HCT116 (cell line): Measurements from ENCODE around the gene H2AZ1. TPM values are rescaled to one million over a fixed set of nuclear protein-coding genes. Genes with fewer than 3 reads are reported as not detected.

ENCODE experiments used
- ATAC-seq: fragments of 200-7000 bp; cut with Tn5 transposase; 2 replicates; pipeline ENCODE4 v1.9.1; 2020; ENCODE audit warnings: mild to moderate bottlenecking, moderate library complexity
- BruUV-seq: library from RNA; stranded (reverse); fragments of 400-500 nt; replicated peaks from 2 replicates; lab custom pipeline; 2021; lab: Mats Ljungman, UMichigan
- CTCF ChIA-PET: fragments of 300-600 bp; sonication (Branson Sonifier 250); formaldehyde crosslinking; loops from one replicate; lab custom pipeline; 2021; ENCODE audit warnings: antibody characterized with exemption; lab: Charles Lee
- POLR2A ChIA-PET: fragments of 300-600, 350-600 bp; sonication (Branson Sonifier 250); formaldehyde crosslinking; loops from one replicate; lab custom pipeline; 2021; ENCODE audit warnings: antibody characterized with exemption; lab: Charles Lee
- RAD21 ChIA-PET, 2 experiments: fragments of 300-600 bp; sonication (Branson Sonifier 250); formaldehyde crosslinking; loops; one replicate each; lab custom pipeline; 2023; ENCODE audit warnings: low total read pairs in 2 of 2; ENCODE audit not compliant: uncharacterized antibody in 2 of 2, unreplicated experiment in 2 of 2, low non-redundant PET in 1 of 2; lab: Charles Lee
- DNase-seq: peaks from one replicate; pipeline ENCODE4 v3.0.0-alpha.2; 2010; ENCODE audit warnings: low read depth, low spot score
- H2AFZ ChIP-seq: fragments of 200-600 bp; shearing (Covaris generic), sonication (generic); 2 replicates; pipeline ENCODE4 v1.6.1; 2017; ENCODE audit warnings: low read depth, mixed run types, mixed read lengths, antibody characterized with exemption, low read length; ENCODE audit not compliant: poor library complexity, severe bottlenecking
- H3K27ac ChIP-seq: 2 replicates; pipeline ENCODE4 v1.5.1; 2012; ENCODE audit warnings: low read depth, low read length
- H3K27me3 ChIP-seq: fragments of 200-600 bp; sonication (generic); 2 replicates; pipeline ENCODE4 v1.6.1; 2016; ENCODE audit warnings: mixed run types, low read length, mixed read lengths; ENCODE audit not compliant: insufficient read depth
- H3K36me3 ChIP-seq, 2 experiments: fragments of 200-500 bp in 1 of 2; fragments of 200-600 bp in 1 of 2; sonication (Bioruptor generic) in 1 of 2; sonication (generic) in 1 of 2; 2 replicates each; pipeline versions ENCODE4 v1.5.1 to v1.6.1; 2014 to 2016; ENCODE audit warnings: low read length in 2 of 2, inconsistent platforms in 1 of 2, mixed read lengths in 1 of 2, mixed run types in 1 of 2; ENCODE audit not compliant: insufficient read depth in 2 of 2, control insufficient read depth in 1 of 2
- H3K4me1 ChIP-seq, 2 experiments: fragments of 200-600 bp in 1 of 2; sonication (generic) in 1 of 2; 2 replicates each; pipeline versions ENCODE4 v1.5.1 to v1.6.1; 2012 to 2017; ENCODE audit warnings: low read length in 2 of 2, inconsistent platforms in 1 of 2, mild to moderate bottlenecking in 1 of 2, mixed read lengths in 1 of 2, mixed run types in 1 of 2, moderate library complexity in 1 of 2; ENCODE audit not compliant: insufficient read depth in 2 of 2, control insufficient read depth in 1 of 2
- H3K4me2 ChIP-seq: fragments of 200-600 bp; sonication (generic); 2 replicates; pipeline ENCODE4 v1.6.1; 2017; ENCODE audit warnings: mixed run types, low read length, mixed read lengths
- H3K4me3 ChIP-seq, 2 experiments: fragments of 200-600 bp in 1 of 2; sonication (generic) in 1 of 2; replicated peaks in 1 of 2; 2 replicates each; pipeline ENCODE4 v1.5.1; 2011 to 2016; ENCODE audit warnings: low read length in 2 of 2, control low read depth in 1 of 2, low read depth in 1 of 2, mild to moderate bottlenecking in 1 of 2, mixed read lengths in 1 of 2, mixed run types in 1 of 2
- H3K79me2 ChIP-seq: fragments of 200-600 bp; sonication (generic); 2 replicates; pipeline ENCODE4 v1.6.1; 2017; ENCODE audit warnings: mild to moderate bottlenecking, mixed run types, low read length, moderate library complexity, mixed read lengths; ENCODE audit not compliant: insufficient read depth
- H3K9ac ChIP-seq: fragments of 200-600 bp; sonication (generic); 2 replicates; pipeline ENCODE4 v1.6.1; 2016; ENCODE audit warnings: low read length, mixed read lengths
- H3K9me2 ChIP-seq: fragments of 200-600 bp; sonication (generic), shearing (Covaris generic); 2 replicates; pipeline ENCODE4 v1.6.1; 2017; ENCODE audit warnings: mixed run types, mild to moderate bottlenecking, moderate library complexity; ENCODE audit not compliant: insufficient read depth
- H3K9me3 ChIP-seq, 2 experiments: fragments of 200-500 bp in 1 of 2; fragments of 200-600 bp in 1 of 2; sonication (Bioruptor generic) in 1 of 2; sonication (generic) in 1 of 2; 2 replicates each; pipeline ENCODE4 v1.6.1; 2014 to 2017; ENCODE audit warnings: low read length in 2 of 2, mixed read lengths in 2 of 2, inconsistent platforms in 1 of 2, low read depth in 1 of 2, mild to moderate bottlenecking in 1 of 2, mixed run types in 1 of 2, moderate library complexity in 1 of 2; ENCODE audit not compliant: control insufficient read depth in 1 of 2, insufficient read depth in 1 of 2
- H4K20me1 ChIP-seq: fragments of 200-600 bp; sonication (generic), shearing (Covaris generic); 2 replicates; pipeline ENCODE4 v1.6.1; 2017; ENCODE audit warnings: mixed run types, mild to moderate bottlenecking, moderate library complexity; ENCODE audit not compliant: insufficient read depth
- ATF3 ChIP-seq: IDR thresholded peaks from 2 replicates; pipeline ENCODE4 v1.6.1; 2012
- CTCF ChIP-seq, 3 experiments: fragments of 200-600 bp in 1 of 3; sonication (generic) in 1 of 3; IDR thresholded peaks in 2 of 3; conservative IDR thresholded peaks in 1 of 3; 2 replicates each; pipeline ENCODE4 v1.5.1; 2012 to 2017; ENCODE audit warnings: low read depth in 2 of 3, low read length in 2 of 3, antibody characterized with exemption in 1 of 3, borderline replicate concordance in 1 of 3, control low read depth in 1 of 3, mild to moderate bottlenecking in 1 of 3, mixed read lengths in 1 of 3, mixed run types in 1 of 3, moderate library complexity in 1 of 3; ENCODE audit not compliant: insufficient read depth in 1 of 3
- EGR1 ChIP-seq: IDR thresholded peaks from 2 replicates; pipeline ENCODE4 v1.6.1; 2012; ENCODE audit warnings: low read depth
- ELF1 ChIP-seq: IDR thresholded peaks from 2 replicates; pipeline ENCODE4 v1.6.1; 2012; ENCODE audit warnings: low read depth, borderline replicate concordance
- EZH2phosphoT487 ChIP-seq: fragments of 200-600 bp; IDR thresholded peaks from 2 replicates; pipeline ENCODE4 v1.6.1; 2018; ENCODE audit warnings: antibody characterized with exemption, borderline replicate concordance
- FOSL1 ChIP-seq: IDR thresholded peaks from 2 replicates; pipeline ENCODE4 v1.6.1; 2012; ENCODE audit warnings: low read depth
- JUND ChIP-seq: IDR thresholded peaks from 2 replicates; pipeline ENCODE4 v1.6.1; 2012
- MAX ChIP-seq: IDR thresholded peaks from 2 replicates; pipeline ENCODE4 v1.6.1; 2012
- POLR2A ChIP-seq: IDR thresholded peaks from 2 replicates; pipeline ENCODE4 v1.7.0; 2011; ENCODE audit warnings: borderline replicate concordance; ENCODE audit not compliant: insufficient read depth, insufficient read length; ENCODE audit errors: extremely low read depth
- SIN3A ChIP-seq: IDR thresholded peaks from 2 replicates; pipeline ENCODE4 v1.6.1; 2012; ENCODE audit warnings: low read depth
- SRF ChIP-seq: IDR thresholded peaks from 2 replicates; pipeline ENCODE4 v1.6.1; 2012; ENCODE audit warnings: low read depth
- TCF7L2 ChIP-seq: IDR thresholded peaks from 2 replicates; pipeline ENCODE4 v1.7.0; 2011; ENCODE audit warnings: borderline replicate concordance, inconsistent platforms; ENCODE audit not compliant: insufficient read depth, insufficient read length; ENCODE audit errors: extremely low read depth
- ZFX ChIP-seq: fragments of 450-650 bp; IDR thresholded peaks from 2 replicates; pipeline ENCODE4 v1.6.1; 2017
- ZNF274 ChIP-seq: fragments of 200-500 bp; sonication (Bioruptor generic); IDR thresholded peaks from 2 replicates; pipeline ENCODE4 v1.6.1; 2014; ENCODE audit warnings: mild to moderate bottlenecking, low read depth, low read length, inconsistent platforms
- intact Hi-C: fragments of 100-400 bp; cut with micrococcal nuclease; formaldehyde crosslinking; loops from 2 replicates; pipeline ENCODE4 v1.10.0; 2022
- total RNA-seq: library from RNA; stranded (reverse); gene quantifications from one replicate; pipeline ENCODE4 v1.2.1, GENCODE V29; 2021; ENCODE audit not compliant: unreplicated experiment

Gene H2AZ1
- total RNA-seq, 1 experiment from 2014 or later, result 839 TPM

GRCh38 chr4:99917575-99917974, 32.5 kb downstream of the H2AZ1 start:
- ATAC-seq, result no peak
- peaks cover 11% of the 10 kb centered on the region for H3K79me2 ChIP-seq
- TF ChIP-seq ELF1, result no peak
- TF ChIP-seq SIN3A, result no peak
- no peak for TF ChIP-seq TCF7L2
- no peak for TF ChIP-seq SRF
- TF ChIP-seq EZH2phosphoT487, result no peak
- TF ChIP-seq MAX, result no peak
- TF ChIP-seq CTCF (IDR thresholded peaks at IDR 0.05 in 2 of 3, conservative IDR thresholded peaks at IDR 0.05 in 1 of 3; ENCODE audit: borderline replicate concordance in 1 of 3, insufficient read depth in 1 of 3, low read depth in 2 of 3, low read length in 2 of 3), result no peak
- no peak for TF ChIP-seq POLR2A
- TF ChIP-seq ZFX, result no peak
- no peak for TF ChIP-seq JUND
- no peak for TF ChIP-seq ATF3
- no peak for TF ChIP-seq EGR1
- TF ChIP-seq ZNF274, result no peak
- no peak for TF ChIP-seq FOSL1
- RAD21 ChIA-PET, result no interaction called here
- H3K9ac ChIP-seq, result no peak overlapping the region
- DNase-seq, result no peak
- H3K4me1 ChIP-seq, result no peaks in the 10 kb centered on the region
- no TSS peak for BruUV-seq
- no peaks in the 10 kb centered on the region for H3K9me3 ChIP-seq
- H3K9me2 ChIP-seq, result no peaks in the 10 kb centered on the region
- no peak overlapping the region for H3K4me3 ChIP-seq
- intact Hi-C loops, result no loop called here
- CTCF ChIA-PET, result no interaction called here
- POLR2A ChIA-PET, result no interaction called here
- H3K4me2 ChIP-seq, result no peak overlapping the region
- peaks cover 0 to 16% of the 10 kb centered on the region in 2 experiments; a peak in 2 of 4 replicates for H3K36me3 ChIP-seq
- no peak overlapping the region for H3K27ac ChIP-seq
- no peaks in the 10 kb centered on the region for H3K27me3 ChIP-seq
- H2AFZ ChIP-seq, result no peak overlapping the region
- H4K20me1 ChIP-seq, result no peaks in the 10 kb centered on the region
